ENCODE results near the gene WDR87.

Gene WDR87

DNA sequence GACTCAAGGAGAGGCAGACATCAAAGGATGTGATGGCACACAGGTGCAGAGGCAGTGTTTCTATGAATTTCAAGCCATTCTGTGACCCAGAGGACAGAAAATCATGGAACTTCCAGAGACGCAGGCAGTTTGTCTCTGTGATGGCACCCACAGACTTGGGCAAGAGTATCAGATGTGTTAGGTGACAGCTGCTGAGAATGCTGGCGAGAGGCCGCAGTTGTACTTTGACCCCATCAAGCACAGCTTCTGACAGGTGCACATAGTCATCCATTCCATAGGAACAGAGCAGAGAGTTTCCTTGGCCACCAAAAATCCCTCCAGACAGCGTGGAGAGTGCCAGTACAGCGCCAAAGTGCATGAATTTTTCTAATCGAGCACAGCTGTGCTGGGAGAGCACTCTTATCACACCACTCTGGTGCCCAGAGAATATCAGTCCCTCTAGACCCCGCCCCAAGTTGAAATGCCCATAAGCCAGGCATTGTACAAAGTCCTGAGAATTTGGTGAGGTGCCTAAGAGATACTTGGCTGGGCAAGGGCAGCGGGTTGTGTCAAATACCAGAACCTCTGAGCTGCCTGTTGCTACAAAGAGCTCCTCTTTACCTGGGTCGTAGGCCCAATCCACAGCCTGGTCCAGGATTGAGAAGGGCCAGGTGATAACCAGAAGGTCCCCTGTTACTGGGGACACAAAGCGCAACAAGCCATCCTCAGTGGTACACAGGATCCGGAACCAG is 12.4 kb downstream of the WDR87 start:
- no peaks in the 10 kb centered on the region for H3K36me3 ChIP-seq (ENCODE audit: insufficient read depth, low read length)
- no peak overlapping the region for H3K9ac ChIP-seq (ENCODE audit: low read length)
- TF ChIP-seq CTCF (IDR thresholded peaks at IDR 0.05; ENCODE audit: low read length) (no peak), EZH2 (IDR thresholded peaks at IDR 0.05; ENCODE audit: borderline replicate concordance, low read length) (no peak)
- H3K27me3 ChIP-seq (ENCODE audit: insufficient read depth, low read length), result peaks cover 16% of the 10 kb centered on the region; the same call in 1 of the 2 replicates
- H3K27ac ChIP-seq (ENCODE audit: low read depth, low read length, poor library complexity, severe bottlenecking), result no peak overlapping the region
- H3K4me3 ChIP-seq (ENCODE audit: low read depth, low read length, poor library complexity, severe bottlenecking), result no peak overlapping the region
- no peaks in the 10 kb centered on the region for H3K79me2 ChIP-seq (ENCODE audit: insufficient read depth, low read length)
- no peaks in the 10 kb centered on the region for H3F3A ChIP-seq (ENCODE audit: insufficient read depth, low read length)
- H3K9me3 ChIP-seq (ENCODE audit: low read length), result no peaks in the 10 kb centered on the region
- H4K20me1 ChIP-seq (ENCODE audit: insufficient read depth, low read length), result no peaks in the 10 kb centered on the region
- H3K9me2 ChIP-seq (ENCODE audit: low read depth, low read length), result no peaks in the 10 kb centered on the region
- peaks cover 3% of the 10 kb centered on the region for H3K4me1 ChIP-seq (ENCODE audit: insufficient read depth, low read length, severe bottlenecking)
- H2AFZ ChIP-seq (ENCODE audit: low read length), result no peak overlapping the region
- H3K4me2 ChIP-seq (ENCODE audit: low read length), result no peak overlapping the region

GRCh38 chr19:37886571-37886970 is 19.8 kb downstream of the WDR87 start:
- Histone ChIP-seq H3F3A (ENCODE audit: insufficient read depth, low read length) (no peaks in the 10 kb centered on the region), H3K79me2 (ENCODE audit: insufficient read depth, low read length) (no peaks in the 10 kb centered on the region), H2AFZ (ENCODE audit: low read length) (no peak overlapping the region), H3K9me3 (ENCODE audit: low read length) (peaks cover 5% of the 10 kb centered on the region), H3K9ac (ENCODE audit: low read length) (no peak overlapping the region), H3K4me2 (ENCODE audit: low read length) (no peak overlapping the region), H3K36me3 (ENCODE audit: insufficient read depth, low read length) (no peaks in the 10 kb centered on the region), H4K20me1 (ENCODE audit: insufficient read depth, low read length) (no peaks in the 10 kb centered on the region), H3K9me2 (ENCODE audit: low read depth, low read length) (no peaks in the 10 kb centered on the region), H3K4me1 (ENCODE audit: insufficient read depth, low read length, severe bottlenecking) (no peaks in the 10 kb centered on the region), H3K27ac (ENCODE audit: low read depth, low read length, poor library complexity, severe bottlenecking) (no peak overlapping the region), H3K27me3 (ENCODE audit: insufficient read depth, low read length) (peaks cover 2% of the 10 kb centered on the region; the same call in 1 of the 2 replicates), H3K4me3 (ENCODE audit: low read depth, low read length, poor library complexity, severe bottlenecking) (no peak overlapping the region)
- TF ChIP-seq EZH2 (IDR thresholded peaks at IDR 0.05; ENCODE audit: borderline replicate concordance, low read length) (no peak), CTCF (IDR thresholded peaks at IDR 0.05; ENCODE audit: low read length) (no peak)

GRCh38 chr19:37885392-37885791 is 21.0 kb downstream of the WDR87 start:
- TF ChIP-seq CTCF (IDR thresholded peaks at IDR 0.05; ENCODE audit: low read length), result no peak
- TF ChIP-seq EZH2 (IDR thresholded peaks at IDR 0.05; ENCODE audit: borderline replicate concordance, low read length), result no peak
- peaks cover 7% of the 10 kb centered on the region for H3K9me3 ChIP-seq (ENCODE audit: low read length)
- no peaks in the 10 kb centered on the region; the same call in 1 of the 2 replicates for H3K27me3 ChIP-seq (ENCODE audit: insufficient read depth, low read length)
- H3K4me2 ChIP-seq (ENCODE audit: low read length), result no peak overlapping the region
- H3F3A ChIP-seq (ENCODE audit: insufficient read depth, low read length), result no peaks in the 10 kb centered on the region
- H3K36me3 ChIP-seq (ENCODE audit: insufficient read depth, low read length), result no peaks in the 10 kb centered on the region
- no peaks in the 10 kb centered on the region for H3K79me2 ChIP-seq (ENCODE audit: insufficient read depth, low read length)
- no peaks in the 10 kb centered on the region for H3K4me1 ChIP-seq (ENCODE audit: insufficient read depth, low read length, severe bottlenecking)
- H3K4me3 ChIP-seq (ENCODE audit: low read depth, low read length, poor library complexity, severe bottlenecking), result no peak overlapping the region
- H4K20me1 ChIP-seq (ENCODE audit: insufficient read depth, low read length), result no peaks in the 10 kb centered on the region
- H3K27ac ChIP-seq (ENCODE audit: low read depth, low read length, poor library complexity, severe bottlenecking), result no peak overlapping the region
- H3K9ac ChIP-seq (ENCODE audit: low read length), result no peak overlapping the region
- no peaks in the 10 kb centered on the region for H3K9me2 ChIP-seq (ENCODE audit: low read depth, low read length)
- no peak overlapping the region for H2AFZ ChIP-seq (ENCODE audit: low read length)

Measured in OCI-LY1 (cell line).